Testis (tissue), 3 donors: ENCODE measurements around the gene KCNJ10. TPM values are rescaled to one million over a fixed set of nuclear protein-coding genes. Genes with fewer than 3 reads are reported as not detected.

Experiments used
- DNase-seq: peaks from one replicate; pipeline ENCODE4 v3.0.0-alpha.2; 2019
- H3K27ac ChIP-seq, 2 donors: fragments of 200-600 bp; sonication (generic); one replicate each; pipeline ENCODE4 v1.5.1; 2019
- H3K27me3 ChIP-seq: fragments of 200-600 bp; sonication (generic); one replicate; pipeline ENCODE4 v1.5.1; 2019
- H3K36me3 ChIP-seq: fragments of 200-600 bp; sonication (generic); one replicate; pipeline ENCODE4 v1.5.1; 2017; ENCODE audit warnings: low read depth; ENCODE audit errors: missing control alignments
- H3K4me1 ChIP-seq: fragments of 200-600 bp; sonication (generic); one replicate; pipeline ENCODE4 v1.5.1; 2019
- H3K4me3 ChIP-seq, 2 donors: fragments of 200-600 bp; sonication (generic); one replicate each; pipeline ENCODE4 v1.5.1; 2017 to 2019
- H3K9me3 ChIP-seq: fragments of 200-600 bp; sonication (generic); one replicate; pipeline ENCODE4 v1.5.1; 2017
- POLR2A ChIP-seq: fragments of 450-650 bp; IDR thresholded peaks from one replicate; pipeline ENCODE4 v1.6.1; 2017; ENCODE audit warnings: antibody characterized with exemption, mild to moderate bottlenecking, moderate library complexity
- WGBS, 2 donors: methylation state at CpG; one replicate each; pipeline ENCODE4 v1.1.5; 2018; 5-methylcytosine and 5-hydroxymethylcytosine counted together
- intact Hi-C: fragments of 100-400 bp; cut with DNase I; formaldehyde crosslinking; loops from one replicate; pipeline ENCODE4 v1.15.1; 2023; ENCODE audit warnings: low total_unique reads
- polyA plus RNA-seq: library from polyadenylated mRNA; stranded (reverse); fragments of 350-450 nt; fragmentation: Illumina TruSeq; extraction: RNeasy Lipid Tissue Mini Kit (QIAGEN cat#74804); gene quantifications from one replicate; pipeline ENCODE4 v1.2.3, GENCODE V29; 2014; ENCODE audit warnings: low read depth, low replicate concordance; ENCODE audit not compliant: insufficient read depth
- total RNA-seq, 2 donors: library from RNA; depleted of rRNA; stranded (reverse); fragments of >200 nt; gene quantifications; one replicate each; pipeline ENCODE4 v1.2.3, GENCODE V29; 2016
- TF ChIP-seq, protein P1 (sequence below), 3 experiments: fragments of 450-650 bp in 2 of 3; fragments of 200-600 bp in 1 of 3; sonication (generic) in 1 of 3; IDR thresholded peaks; one replicate each; pipeline ENCODE4 v1.5.1; 2016 to 2019; ENCODE audit warnings: antibody characterized with exemption in 3 of 3, mild to moderate bottlenecking in 2 of 3, moderate library complexity in 1 of 3

The KCNJ10 gene
- total and polyA plus RNA-seq, 3 donors from 2014 or later, result 0.79 to 1.9 (median 1.5) TPM

- intact Hi-C loops, result no loop called here
- no peak for DNase-seq
- no peaks in the 10 kb centered on the region for H3K27me3 ChIP-seq
- no peak for TF ChIP-seq POLR2A
- TF ChIP-seq, protein P1, sequence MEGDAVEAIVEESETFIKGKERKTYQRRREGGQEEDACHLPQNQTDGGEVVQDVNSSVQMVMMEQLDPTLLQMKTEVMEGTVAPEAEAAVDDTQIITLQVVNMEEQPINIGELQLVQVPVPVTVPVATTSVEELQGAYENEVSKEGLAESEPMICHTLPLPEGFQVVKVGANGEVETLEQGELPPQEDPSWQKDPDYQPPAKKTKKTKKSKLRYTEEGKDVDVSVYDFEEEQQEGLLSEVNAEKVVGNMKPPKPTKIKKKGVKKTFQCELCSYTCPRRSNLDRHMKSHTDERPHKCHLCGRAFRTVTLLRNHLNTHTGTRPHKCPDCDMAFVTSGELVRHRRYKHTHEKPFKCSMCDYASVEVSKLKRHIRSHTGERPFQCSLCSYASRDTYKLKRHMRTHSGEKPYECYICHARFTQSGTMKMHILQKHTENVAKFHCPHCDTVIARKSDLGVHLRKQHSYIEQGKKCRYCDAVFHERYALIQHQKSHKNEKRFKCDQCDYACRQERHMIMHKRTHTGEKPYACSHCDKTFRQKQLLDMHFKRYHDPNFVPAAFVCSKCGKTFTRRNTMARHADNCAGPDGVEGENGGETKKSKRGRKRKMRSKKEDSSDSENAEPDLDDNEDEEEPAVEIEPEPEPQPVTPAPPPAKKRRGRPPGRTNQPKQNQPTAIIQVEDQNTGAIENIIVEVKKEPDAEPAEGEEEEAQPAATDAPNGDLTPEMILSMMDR (IDR thresholded peaks at IDR 0.05), result no peak
- H3K4me3 ChIP-seq, result no peak overlapping the region
- H3K9me3 ChIP-seq, result no peaks in the 10 kb centered on the region
- no peak overlapping the region for H3K27ac ChIP-seq
- no peaks in the 10 kb centered on the region for H3K36me3 ChIP-seq
- WGBS, 2 donors, result 65 to 79% methylated on average over 3 of the region's 3 CpGs
- H3K4me1 ChIP-seq, result no peaks in the 10 kb centered on the region
Measured at GRCh38 chr1:160064746-160065145, 5.2 kb downstream of the KCNJ10 start.

- Histone ChIP-seq H3K27ac (no peak overlapping the region), H3K9me3 (no peaks in the 10 kb centered on the region), H3K4me3 (no peak overlapping the region), H3K27me3 (no peaks in the 10 kb centered on the region), H3K4me1 (no peaks in the 10 kb centered on the region), H3K36me3 (no peaks in the 10 kb centered on the region)
- WGBS, 2 donors, result 85 to 89% methylated on average over 3 of the region's 3 CpGs
- no peak for DNase-seq
- no peak for TF ChIP-seq POLR2A
- TF ChIP-seq, protein P1 (IDR thresholded peaks at IDR 0.05), result no peak
- intact Hi-C loops, result no loop called here
Measured at GRCh38 chr1:160064164-160064563, 5.8 kb downstream of the KCNJ10 start.

DNA sequence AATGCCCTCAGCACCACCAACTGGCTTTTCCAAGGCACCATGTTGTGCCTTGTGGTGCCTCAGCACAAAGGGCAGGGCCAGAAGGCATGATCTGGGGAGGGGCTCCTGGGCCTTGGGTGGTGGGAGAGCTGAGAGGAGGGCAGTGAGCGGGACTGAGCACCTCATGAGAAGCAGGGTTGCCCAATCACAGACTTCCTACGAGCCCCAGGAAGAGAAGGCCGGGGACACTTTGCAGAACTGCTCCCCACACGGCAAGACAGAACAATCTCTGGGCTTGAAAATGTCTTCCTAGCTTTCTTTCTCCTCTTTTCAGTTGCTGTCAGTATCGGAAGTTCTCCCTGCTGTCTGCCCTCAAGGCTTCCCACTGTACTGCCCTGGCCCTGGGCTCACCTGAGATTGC is 6.8 kb downstream of the KCNJ10 start:
- TF ChIP-seq, protein P1 (IDR thresholded peaks at IDR 0.05), result no peak
- Histone ChIP-seq H3K36me3 (no peaks in the 10 kb centered on the region), H3K27me3 (no peaks in the 10 kb centered on the region), H3K4me3 (no peak overlapping the region), H3K4me1 (no peaks in the 10 kb centered on the region), H3K27ac (no peak overlapping the region), H3K9me3 (no peaks in the 10 kb centered on the region)
- WGBS, 2 donors, result 94 to 96% methylated on average over 5 of the region's 5 CpGs
- no peak for DNase-seq
- intact Hi-C loops, result no loop called here

DNA sequence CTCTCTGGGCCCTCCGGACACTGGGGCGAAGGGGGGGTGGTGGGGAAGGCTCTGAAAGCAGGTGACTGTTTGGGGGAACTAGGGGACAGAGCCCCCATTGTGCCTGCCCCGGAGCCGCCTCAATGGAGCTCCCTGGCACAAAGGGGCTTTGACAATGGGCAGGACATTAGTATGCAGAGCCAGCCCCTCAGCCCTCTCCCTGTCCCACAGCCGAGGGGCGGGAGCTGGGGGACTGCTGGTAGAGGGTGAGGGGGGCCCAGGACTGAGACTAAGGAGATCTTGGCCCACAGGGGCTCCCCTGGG is 7.8 kb downstream of the KCNJ10 start:
- TF ChIP-seq, protein P1 (IDR thresholded peaks at IDR 0.05), result no peak
- no peak for TF ChIP-seq POLR2A
- Histone ChIP-seq H3K9me3 (no peaks in the 10 kb centered on the region), H3K4me1 (no peaks in the 10 kb centered on the region), H3K27ac (no peak overlapping the region), H3K27me3 (no peaks in the 10 kb centered on the region), H3K4me3 (no peak overlapping the region), H3K36me3 (no peaks in the 10 kb centered on the region)
- intact Hi-C loops, result no loop called here
- 72 to 74% methylated on average over 2 to 6 of the region's 6 CpGs for WGBS, 2 donors
- no peak for DNase-seq

- Histone ChIP-seq H3K9me3 (no peaks in the 10 kb centered on the region), H3K4me1 (no peaks in the 10 kb centered on the region), H3K27me3 (no peaks in the 10 kb centered on the region), H3K36me3 (no peaks in the 10 kb centered on the region), H3K27ac (no peak overlapping the region), H3K4me3 (no peak overlapping the region)
- WGBS, 2 donors, result 67 to 78% methylated on average over 7 to 15 of the region's 15 CpGs
- TF ChIP-seq POLR2A, result no peak
- TF ChIP-seq, protein P1 (IDR thresholded peaks at IDR 0.05), result no peak
- DNase-seq, result no peak
- intact Hi-C loops, result no loop called here
Measured at GRCh38 chr1:160061369-160062229, 8.4 kb downstream of the KCNJ10 start.
